ENCODE data around the gene FBXW5. TPM values are rescaled to one million over a fixed set of nuclear protein-coding genes. Genes with fewer than 3 reads are reported as not detected.

The FBXW5 gene
- total RNA-seq, 2 donors from 2014 or later = 64.2 to 76.5 TPM

DNA sequence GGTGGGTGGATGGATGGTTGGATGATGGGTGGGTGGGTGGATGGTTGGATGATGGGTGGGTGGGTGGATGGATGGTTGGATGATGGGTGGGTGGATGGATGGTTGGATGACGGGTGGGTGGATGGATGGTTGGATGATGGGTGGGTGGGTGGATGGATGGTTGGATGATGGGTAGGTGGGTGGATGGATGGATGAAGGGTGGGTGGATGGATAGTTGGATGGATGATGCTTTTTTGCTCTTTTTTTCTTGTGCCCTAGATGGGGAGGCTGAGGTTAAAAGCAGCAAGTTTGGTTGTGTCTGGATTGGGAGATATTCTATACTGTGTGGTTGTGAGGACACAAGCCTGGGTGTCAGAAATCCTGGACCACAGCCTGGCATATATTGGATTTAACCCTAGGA lies 12.9 kb upstream of the FBXW5 start:
- H3K9me3 ChIP-seq (ENCODE audit: control insufficient read depth, low read length) = no peaks in the 10 kb centered on the region
- Mint-ChIP-seq H3K4me1 (no peaks in the 10 kb centered on the region), H3K36me3 (ENCODE audit: low read depth) (no peaks in the 10 kb centered on the region), H3K27me3 (ENCODE audit: insufficient read depth) (peaks cover 4% of the 10 kb centered on the region), H3K9me3 (no peaks in the 10 kb centered on the region), H3K4me3 (no peak overlapping the region), H3K27ac (no peak overlapping the region)
- TF ChIP-seq, protein P1, sequence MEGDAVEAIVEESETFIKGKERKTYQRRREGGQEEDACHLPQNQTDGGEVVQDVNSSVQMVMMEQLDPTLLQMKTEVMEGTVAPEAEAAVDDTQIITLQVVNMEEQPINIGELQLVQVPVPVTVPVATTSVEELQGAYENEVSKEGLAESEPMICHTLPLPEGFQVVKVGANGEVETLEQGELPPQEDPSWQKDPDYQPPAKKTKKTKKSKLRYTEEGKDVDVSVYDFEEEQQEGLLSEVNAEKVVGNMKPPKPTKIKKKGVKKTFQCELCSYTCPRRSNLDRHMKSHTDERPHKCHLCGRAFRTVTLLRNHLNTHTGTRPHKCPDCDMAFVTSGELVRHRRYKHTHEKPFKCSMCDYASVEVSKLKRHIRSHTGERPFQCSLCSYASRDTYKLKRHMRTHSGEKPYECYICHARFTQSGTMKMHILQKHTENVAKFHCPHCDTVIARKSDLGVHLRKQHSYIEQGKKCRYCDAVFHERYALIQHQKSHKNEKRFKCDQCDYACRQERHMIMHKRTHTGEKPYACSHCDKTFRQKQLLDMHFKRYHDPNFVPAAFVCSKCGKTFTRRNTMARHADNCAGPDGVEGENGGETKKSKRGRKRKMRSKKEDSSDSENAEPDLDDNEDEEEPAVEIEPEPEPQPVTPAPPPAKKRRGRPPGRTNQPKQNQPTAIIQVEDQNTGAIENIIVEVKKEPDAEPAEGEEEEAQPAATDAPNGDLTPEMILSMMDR (conservative IDR thresholded peaks at IDR 0.05) = no peak
- H3K9ac ChIP-seq (ENCODE audit: extremely low read depth, low read length, poor library complexity, severe bottlenecking) = no peak overlapping the region
- H3K4me1 ChIP-seq (ENCODE audit: control insufficient read depth, insufficient read depth, low read length) = no peaks in the 10 kb centered on the region
- no peak overlapping the region for H3K27ac ChIP-seq (ENCODE audit: low read depth, low read length)
- no peaks in the 10 kb centered on the region for H3K27me3 ChIP-seq (ENCODE audit: control insufficient read depth, insufficient read depth, low read length, poor library complexity, severe bottlenecking)
- 91% methylated on average over 1 of the region's 1 CpG; no CpG with 5 or more reads in 1 of the 2 experiments for WGBS, 2 experiments (ENCODE audit: insufficient coverage in 1 of 2, insufficient read length in 1 of 2)
- H3K4me3 ChIP-seq (ENCODE audit: low read length) = no peak overlapping the region
- no peak for DNase-seq
- no peaks in the 10 kb centered on the region for H3K36me3 ChIP-seq (ENCODE audit: control insufficient read depth, insufficient read depth, low read length)

DNA sequence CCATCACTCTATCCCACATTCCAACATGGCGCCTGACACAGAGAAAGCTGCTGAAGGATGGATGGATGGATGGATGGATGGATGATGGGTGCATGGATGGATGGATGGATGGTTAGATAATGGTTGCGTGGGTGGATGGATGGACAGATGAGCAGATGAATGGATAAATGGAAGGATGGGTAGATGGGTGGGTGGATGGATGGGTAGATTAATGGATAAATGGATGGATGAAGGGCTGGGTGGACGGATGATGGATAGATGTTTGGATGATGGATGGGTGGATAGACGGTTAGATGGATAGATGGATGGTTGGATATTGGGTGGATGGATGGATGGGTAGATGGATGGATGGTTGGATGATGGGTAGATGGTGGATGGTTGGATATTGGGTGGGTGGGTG lies 12.1 kb upstream of the FBXW5 start:
- Histone ChIP-seq H3K9ac (ENCODE audit: extremely low read depth, low read length, poor library complexity, severe bottlenecking) (no peak overlapping the region), H3K9me3 (ENCODE audit: control insufficient read depth, low read length) (no peaks in the 10 kb centered on the region), H3K27ac (ENCODE audit: low read depth, low read length) (no peak overlapping the region), H3K4me1 (ENCODE audit: control insufficient read depth, insufficient read depth, low read length) (no peaks in the 10 kb centered on the region), H3K27me3 (ENCODE audit: control insufficient read depth, insufficient read depth, low read length, poor library complexity, severe bottlenecking) (no peaks in the 10 kb centered on the region), H3K36me3 (ENCODE audit: control insufficient read depth, insufficient read depth, low read length) (no peaks in the 10 kb centered on the region), H3K4me3 (ENCODE audit: low read length) (no peak overlapping the region)
- DNase-seq = no peak
- Mint-ChIP-seq H3K4me3 (no peak overlapping the region), H3K4me1 (no peaks in the 10 kb centered on the region), H3K9me3 (no peaks in the 10 kb centered on the region), H3K27ac (no peak overlapping the region), H3K27me3 (ENCODE audit: insufficient read depth) (peaks cover 4% of the 10 kb centered on the region), H3K36me3 (ENCODE audit: low read depth) (no peaks in the 10 kb centered on the region)
- TF ChIP-seq, protein P1 (conservative IDR thresholded peaks at IDR 0.05) = no peak
- WGBS, 2 experiments (ENCODE audit: insufficient coverage in 1 of 2, insufficient read length in 1 of 2) = 91 to 100% methylated on average over 2 to 4 of the region's 4 CpGs

DNA sequence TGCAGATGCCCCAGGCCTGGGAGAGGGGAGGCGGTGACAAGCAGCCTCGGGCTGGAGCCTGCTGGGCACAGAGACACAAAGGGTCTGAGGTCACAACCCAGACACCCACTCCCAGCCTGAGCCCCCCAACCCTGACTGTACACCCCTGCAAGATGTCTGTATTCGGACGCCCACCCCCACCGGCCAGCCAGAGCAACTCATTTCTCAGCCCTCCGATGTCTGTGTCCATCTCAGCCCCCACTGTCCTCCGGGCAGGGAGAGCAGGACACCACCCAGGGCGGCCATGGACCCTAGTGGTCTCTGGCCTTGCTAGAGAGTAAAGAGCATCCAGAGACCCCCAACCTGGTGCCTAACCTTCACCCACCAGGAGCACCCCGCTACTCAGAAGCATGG lies 11.4 kb upstream of the FBXW5 start:
- Histone ChIP-seq H3K27ac (ENCODE audit: low read depth, low read length) (no peak overlapping the region), H3K27me3 (ENCODE audit: control insufficient read depth, insufficient read depth, low read length, poor library complexity, severe bottlenecking) (no peaks in the 10 kb centered on the region), H3K9me3 (ENCODE audit: control insufficient read depth, low read length) (no peaks in the 10 kb centered on the region), H3K4me1 (ENCODE audit: control insufficient read depth, insufficient read depth, low read length) (no peaks in the 10 kb centered on the region), H3K9ac (ENCODE audit: extremely low read depth, low read length, poor library complexity, severe bottlenecking) (no peak overlapping the region), H3K4me3 (ENCODE audit: low read length) (no peak overlapping the region), H3K36me3 (ENCODE audit: control insufficient read depth, insufficient read depth, low read length) (no peaks in the 10 kb centered on the region)
- Mint-ChIP-seq H3K36me3 (ENCODE audit: low read depth) (no peaks in the 10 kb centered on the region), H3K27me3 (ENCODE audit: insufficient read depth) (peaks cover 4% of the 10 kb centered on the region), H3K9me3 (no peaks in the 10 kb centered on the region), H3K27ac (no peak overlapping the region), H3K4me1 (no peaks in the 10 kb centered on the region), H3K4me3 (no peak overlapping the region)
- WGBS, 2 experiments (ENCODE audit: insufficient coverage in 1 of 2, insufficient read length in 1 of 2) = 80 to 90% methylated on average over 2 to 9 of the region's 9 CpGs
- TF ChIP-seq, protein P1 (conservative IDR thresholded peaks at IDR 0.05) = no peak
- DNase-seq = no peak
